GM18868 (cell line): ENCODE measurements around the gene STK11.
A peak's percentile ranks its signal among the peaks of the same experiment; 100 is the strongest.
"Not testable (repeated sequence)": the region's sequence is repeated elsewhere in the genome, so short reads cannot be mapped to it uniquely, and the experiment has no call there.

Experiments
- ATAC-seq: cut with Tn5 transposase; IDR thresholded peaks from one replicate; pipeline ENCODE4 v1.9.1; 2021; ENCODE audit warnings: mild to moderate bottlenecking, moderate library complexity; ENCODE audit not compliant: unreplicated experiment

Gene STK11

DNA sequence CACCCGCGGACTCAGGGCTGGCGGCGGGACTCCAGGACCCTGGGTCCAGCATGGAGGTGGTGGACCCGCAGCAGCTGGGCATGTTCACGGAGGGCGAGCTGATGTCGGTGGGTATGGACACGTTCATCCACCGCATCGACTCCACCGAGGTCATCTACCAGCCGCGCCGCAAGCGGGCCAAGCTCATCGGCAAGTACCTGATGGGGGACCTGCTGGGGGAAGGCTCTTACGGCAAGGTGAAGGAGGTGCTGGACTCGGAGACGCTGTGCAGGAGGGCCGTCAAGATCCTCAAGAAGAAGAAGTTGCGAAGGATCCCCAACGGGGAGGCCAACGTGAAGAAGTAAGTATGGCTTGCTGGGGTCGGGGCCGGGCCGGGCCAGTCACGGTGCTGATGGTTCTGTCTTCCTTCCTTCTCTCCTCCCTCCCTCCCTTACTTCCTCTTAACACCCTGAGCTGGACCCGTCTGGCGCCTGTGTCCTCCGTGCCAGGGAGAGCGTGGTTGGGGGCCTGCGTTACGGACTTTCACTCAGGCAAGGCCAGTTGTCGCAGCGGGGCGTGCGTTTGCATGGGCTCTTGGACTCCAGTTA lies 1.4 kb downstream of the STK11 start:
- ATAC-seq, result no peak

DNA sequence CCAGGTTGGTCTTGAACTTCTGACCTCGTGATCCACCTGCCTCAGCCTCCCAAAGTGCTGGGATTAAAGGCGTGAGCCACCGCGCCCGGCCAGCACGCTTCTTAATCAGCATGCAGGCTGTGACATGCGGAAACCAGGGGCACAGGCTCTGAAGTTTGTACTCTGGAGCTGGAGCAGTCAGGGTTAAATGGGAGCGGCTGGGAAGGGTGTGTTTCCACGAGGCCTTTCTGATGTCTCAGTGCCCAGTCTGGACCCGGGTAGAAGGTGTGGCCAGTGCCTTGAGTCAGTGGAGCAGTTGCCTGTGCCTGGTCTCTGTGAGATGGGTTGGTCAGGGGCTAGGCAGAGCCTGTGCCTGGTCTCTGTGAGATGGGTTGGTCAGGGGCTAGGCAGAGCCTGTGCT lies 3.3 kb downstream of the STK11 start:
- ATAC-seq, result not testable (repeated sequence)

DNA sequence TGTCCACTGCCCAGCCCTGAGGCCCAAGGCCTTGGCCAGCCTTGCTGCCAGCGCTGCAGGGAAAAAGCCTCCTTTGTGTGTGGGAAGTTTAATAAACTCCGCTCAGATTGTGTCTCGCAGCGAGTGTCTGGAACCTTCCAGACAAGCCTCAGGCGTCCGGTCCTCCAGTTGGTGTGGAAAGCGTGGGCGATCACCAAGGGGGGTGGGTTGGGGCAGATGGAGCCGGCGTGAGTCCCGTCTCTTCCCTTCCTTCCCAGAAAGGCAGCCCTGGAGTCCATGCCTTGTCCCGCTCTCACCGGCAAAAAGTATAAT lies 4.6 kb downstream of the STK11 start:
- no peak for ATAC-seq

DNA sequence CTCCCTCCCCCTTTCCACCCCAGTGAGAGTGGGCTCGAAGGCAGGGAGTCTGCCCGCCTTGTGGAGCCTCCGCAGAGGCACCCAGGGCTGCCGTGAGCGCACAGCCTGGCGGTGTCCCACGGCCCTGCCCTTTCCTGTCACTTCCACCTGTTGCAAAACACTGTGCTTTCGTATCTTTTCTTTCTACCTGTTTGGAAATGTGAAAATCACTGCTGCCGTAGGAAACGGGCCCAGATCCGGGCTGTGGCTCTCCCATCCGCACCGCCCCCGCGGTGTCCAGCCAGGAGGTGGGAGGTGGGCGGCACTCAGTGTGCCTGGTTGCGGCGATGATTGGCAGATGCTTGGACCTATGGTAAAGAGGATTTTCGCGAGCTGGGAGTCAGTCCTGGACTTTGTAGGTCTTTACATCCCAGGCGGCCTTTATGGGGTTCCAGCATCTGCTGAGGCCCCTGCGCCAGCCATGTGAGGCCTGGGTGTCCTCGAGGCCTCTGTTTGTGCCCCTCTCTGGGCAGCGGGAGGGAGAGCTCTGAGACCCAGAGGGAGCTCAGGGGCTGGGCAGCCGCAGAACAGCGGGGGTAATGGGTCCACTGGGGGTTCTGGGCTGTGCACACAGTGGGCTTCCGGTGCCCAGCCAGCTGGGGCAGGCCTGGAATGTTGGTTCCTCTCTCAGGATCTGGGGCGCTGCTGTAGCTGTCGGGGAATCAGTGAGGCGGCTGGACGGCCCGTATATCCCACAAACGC lies 6.1 kb downstream of the STK11 start:
- no peak for ATAC-seq

DNA sequence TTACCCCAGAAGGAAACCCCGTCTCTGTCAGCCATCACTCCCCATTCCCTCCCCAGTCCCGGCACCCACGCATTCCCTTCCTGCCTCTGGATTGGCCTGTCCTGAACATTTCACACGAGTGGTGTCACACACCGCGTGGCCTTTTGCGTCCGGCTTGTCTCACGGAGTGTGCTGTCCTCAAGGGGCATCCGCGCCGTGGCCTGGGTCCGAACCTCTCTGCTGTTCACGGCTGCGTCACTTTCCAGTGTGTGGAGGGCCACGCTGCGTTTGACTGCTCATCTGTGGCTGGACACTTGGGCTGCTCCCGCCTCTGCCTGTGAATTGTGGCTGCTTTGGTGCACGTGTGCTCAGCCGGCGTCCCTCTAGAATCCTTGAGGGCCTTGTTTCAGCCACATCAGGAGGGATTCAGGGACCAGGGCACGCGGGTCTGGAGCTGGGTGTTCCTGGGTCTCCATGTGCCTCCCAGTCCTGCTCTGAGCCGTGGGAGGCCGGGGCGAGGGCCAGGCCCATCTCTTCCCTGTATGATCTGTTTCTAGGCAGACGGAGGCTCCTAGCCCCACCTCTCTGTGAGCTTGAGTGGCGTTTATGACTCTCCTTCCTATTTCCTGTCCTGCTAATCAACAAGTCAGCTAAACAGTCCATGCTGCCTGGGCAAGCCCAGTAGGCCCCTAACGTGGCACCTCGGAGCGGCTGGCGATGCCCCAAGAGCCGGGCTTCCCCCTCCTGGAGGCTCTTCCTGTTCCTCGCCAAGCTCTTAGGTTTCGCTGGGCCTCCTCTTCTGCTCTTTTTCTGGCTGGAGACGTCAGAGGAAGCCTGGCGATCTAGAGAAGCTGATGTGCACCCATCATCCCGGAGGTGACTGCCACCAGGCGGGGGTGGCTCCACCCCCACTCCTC lies 8.1 kb downstream of the STK11 start:
- peak; percentile 52 for ATAC-seq

DNA sequence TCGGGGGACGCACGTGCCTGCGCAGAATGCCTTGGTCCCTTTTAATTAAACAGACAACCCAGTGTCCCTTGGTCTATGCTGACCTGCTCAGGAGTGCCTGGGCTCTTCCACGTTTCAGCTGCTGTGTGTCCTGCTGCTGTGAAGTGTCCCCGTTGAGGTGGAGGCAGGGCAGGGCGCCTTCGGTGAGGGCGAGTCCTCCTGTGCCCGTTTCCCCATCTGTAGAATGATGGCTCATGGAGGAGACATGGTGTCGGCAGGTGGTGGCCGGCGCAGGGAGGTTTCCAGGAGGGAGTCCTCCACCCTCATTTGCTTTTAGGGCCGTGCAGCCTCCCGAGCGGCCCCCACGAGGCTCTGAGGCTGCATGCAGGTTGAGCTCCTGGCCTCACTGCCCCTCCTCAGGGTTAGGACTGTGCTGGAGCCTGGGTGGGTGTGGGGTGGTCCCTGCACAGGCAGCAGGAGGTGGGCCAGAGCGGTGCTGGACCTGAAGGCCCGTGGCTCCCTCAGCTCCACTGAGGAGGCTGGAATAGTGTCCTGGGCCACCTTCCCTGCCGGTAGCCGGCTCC lies 8.8 kb downstream of the STK11 start:
- ATAC-seq, result no peak

DNA sequence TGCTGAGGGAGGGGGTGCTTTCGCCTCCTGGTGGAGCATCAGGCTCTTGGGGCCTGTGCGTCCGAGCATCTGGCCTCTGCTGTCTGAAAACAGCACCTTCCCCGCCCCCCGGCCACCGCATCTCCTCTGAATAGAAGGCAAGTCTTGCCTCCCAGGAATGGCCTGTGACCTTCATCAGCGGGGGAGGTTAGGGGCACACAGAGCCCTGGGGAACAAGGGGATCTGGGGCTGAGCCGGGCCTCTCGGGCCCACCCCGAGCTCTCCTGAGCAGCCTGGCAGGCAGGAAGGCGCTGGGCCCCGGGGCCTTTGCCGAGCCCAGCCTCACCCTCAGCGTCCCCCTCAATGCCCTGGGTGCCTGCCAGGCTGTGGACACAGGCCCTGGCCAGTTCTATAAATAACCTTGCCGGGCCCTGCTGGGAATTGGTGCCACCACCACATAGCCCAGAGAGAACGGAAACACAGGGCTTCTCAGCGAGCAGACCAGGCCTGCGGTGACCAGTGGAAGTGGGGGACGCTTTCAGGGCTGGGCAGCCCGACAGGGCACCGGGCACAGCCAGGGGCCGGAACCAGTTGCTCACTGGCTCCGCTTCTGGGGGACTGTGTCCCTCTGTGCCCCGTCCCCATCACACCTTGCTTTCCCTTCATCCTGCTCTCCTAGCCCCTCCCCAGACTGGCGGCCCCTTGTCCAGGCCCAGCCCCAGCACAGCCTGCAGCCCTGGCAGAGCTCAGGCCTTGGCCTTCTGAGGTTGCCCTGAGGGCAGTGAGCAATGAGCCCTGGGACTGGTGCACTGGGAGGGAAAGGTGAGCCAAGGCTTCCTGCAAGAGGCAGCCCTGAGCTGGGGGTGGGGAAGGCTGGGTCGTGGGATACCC lies 9.5 kb downstream of the STK11 start:
- no peak for ATAC-seq

DNA sequence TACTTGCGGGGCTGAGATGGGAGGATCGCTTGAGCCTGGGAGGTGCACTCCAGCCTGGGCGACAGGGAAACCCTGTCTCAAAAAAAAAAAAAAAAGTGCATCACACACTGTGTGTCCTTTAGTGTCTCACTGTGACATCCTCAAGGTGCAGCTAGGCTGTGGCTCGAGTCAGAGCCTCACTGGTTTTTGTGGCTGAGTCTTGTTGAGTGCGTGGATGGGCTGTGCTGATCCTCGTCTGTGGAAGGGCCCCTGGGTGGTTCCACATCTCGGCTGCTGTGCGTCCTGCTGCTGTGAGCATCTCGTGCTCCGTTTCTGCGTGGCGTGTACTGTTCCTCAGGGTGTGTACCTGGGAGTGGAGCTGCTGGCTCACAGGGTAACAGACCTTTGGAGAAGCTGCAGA lies 11.2 kb downstream of the STK11 start:
- no peak for ATAC-seq

DNA sequence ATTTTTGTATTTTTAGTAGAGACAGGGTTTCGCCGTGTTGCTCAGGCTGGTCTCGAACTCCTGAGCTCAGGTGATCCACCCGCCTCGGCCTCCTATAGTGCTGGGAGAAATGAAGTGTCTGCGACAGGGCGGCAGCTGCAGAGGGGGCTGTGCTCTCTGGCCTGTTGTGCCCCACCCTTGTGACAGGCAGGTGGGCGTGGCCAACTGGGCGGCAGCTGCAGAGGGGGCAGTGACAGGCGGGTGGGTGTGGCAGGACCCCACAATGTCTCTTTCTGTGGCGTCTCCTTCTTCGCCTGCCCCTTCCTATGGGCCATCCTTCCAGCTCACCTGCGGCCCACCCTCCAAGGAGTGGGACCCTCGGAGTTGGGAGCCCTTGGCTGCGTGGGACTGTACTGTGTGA lies 11.8 kb downstream of the STK11 start:
- no peak for ATAC-seq

DNA sequence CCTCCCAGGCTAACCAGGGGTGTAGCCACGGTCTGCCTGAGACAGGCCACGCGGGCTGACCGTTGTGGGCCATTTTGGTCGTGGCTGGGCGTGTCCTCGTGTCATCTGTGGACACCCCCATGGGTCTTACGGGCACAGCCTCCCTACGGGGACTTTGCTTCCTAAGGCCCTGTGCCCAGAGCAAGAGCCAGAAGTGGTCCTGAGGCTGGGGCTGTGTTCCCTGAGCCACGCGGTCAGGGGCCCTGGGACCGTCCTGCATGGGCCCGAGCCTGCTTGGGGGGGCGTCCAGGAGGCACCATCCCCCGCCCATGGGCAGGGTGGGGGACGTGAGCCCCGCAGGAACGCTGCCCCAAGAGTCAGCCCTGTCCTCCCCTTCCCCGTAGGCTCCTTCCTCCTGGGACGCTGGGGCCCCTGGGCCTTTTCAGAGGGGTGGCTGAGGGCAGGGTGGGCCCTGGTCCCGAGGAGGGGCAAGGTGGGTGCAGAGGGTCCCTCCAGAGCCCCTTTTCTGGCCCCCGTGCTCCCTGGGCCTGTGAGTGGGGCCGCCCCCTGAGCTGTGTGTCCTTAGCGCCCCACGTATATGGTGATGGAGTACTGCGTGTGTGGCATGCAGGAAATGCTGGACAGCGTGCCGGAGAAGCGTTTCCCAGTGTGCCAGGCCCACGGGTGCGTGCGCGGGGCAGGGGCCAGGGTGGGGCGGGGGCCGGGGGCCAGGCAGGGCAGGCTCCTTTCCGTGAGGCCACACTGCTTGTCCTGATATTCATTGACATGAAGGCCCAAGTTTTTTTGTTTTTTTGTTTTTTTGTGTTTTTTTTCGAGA lies 13.4 kb downstream of the STK11 start:
- no peak for ATAC-seq

DNA sequence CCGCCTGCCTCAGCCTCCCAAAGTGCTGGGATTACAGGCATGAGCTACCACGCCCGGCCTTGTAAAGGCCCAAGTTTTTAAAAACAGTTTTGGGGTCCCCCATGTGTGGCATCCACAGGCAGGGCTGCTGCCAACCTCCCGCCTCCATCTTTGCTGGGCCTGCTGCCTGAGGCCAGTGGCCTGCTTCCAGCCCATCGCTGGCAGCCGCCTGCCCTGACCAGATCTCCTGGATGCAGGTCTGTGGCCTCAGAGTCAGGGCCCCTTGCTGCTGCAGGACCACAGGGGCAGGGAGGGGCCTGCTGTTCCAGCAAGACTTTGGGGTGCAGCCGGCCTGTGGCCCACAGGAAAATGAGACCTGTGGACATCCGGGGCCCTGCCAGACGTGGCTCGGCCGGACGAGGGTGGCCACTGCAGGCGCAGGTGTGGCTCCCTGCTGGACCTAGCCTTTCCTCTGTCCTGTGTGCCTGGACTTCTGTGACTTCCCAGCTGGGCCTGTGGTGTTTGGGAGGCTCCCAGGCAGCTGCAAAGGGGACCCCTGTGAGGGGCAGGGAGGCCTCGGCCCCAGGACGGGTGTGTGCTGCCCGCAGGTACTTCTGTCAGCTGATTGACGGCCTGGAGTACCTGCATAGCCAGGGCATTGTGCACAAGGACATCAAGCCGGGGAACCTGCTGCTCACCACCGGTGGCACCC lies 14.4 kb downstream of the STK11 start:
- no peak for ATAC-seq

DNA sequence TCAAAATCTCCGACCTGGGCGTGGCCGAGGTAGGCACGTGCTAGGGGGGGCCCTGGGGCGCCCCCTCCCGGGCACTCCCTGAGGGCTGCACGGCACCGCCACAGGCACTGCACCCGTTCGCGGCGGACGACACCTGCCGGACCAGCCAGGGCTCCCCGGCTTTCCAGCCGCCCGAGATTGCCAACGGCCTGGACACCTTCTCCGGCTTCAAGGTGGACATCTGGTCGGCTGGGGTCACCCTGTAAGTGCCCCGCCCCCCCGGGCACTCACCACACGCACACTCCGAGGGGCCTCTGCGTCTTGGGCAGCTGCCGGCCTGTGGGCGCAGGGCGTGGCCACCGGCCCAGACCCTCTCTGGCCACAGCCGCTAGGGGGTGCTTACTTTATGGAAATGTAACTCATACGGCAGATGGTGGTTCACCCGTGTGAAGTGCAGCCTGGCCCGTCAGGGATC lies 14.9 kb downstream of the STK11 start:
- no peak for ATAC-seq

DNA sequence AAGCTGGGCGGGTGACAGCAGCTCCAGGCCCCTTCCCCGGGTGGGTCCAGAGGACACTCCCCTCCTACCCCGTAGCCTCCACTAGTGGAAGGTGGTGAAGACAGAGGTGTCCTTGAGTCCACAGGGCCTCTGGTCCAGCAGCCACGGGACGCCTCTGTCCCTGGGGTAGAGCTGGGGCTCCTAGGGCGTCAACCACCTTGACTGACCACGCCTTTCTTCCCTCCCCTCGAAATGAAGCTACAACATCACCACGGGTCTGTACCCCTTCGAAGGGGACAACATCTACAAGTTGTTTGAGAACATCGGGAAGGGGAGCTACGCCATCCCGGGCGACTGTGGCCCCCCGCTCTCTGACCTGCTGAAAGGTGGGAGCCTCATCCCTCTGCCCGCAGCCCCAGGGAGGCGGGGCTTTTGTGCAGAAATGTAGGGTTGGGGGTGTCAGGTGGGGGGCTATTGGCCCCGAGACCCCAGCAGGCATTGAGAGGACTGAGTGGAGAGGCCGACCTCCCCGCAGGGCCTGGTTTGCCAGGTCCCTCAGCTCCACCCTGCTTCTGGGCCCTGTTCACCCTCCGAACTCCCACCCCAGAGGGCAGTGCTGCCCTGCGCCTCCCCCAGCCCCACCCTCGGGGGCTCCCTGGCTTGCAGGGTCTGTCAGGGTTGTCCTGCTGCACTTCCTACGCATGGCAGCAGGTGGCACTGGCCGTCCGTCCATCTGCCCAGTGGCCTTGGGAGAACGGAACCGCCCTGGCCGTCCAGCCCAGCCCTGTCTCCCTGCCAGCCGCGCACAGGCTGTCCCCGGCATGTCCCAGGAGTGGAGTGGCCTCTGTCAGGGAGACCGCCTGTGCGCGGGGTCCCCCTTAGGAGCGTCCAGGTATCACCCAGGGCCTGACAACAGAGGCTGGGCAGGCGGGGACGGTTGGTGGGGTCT lies 15.7 kb downstream of the STK11 start:
- ATAC-seq, result no peak

DNA sequence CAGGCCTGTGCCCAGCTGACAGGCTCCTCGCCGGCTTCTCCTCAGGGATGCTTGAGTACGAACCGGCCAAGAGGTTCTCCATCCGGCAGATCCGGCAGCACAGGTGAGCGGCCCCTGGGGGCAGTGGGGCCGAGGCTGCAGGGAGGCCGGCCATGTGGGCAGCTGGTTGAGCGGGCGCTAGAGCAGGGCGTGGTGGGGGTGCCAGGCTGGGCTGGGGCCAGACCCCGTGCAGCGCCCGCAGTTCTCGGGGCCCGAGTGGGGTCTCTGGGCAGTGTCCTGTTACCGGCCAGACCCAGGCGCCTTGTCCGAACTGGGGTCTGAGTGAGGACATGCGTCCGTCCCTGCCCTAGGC lies 16.3 kb downstream of the STK11 start:
- ATAC-seq, result no peak

DNA sequence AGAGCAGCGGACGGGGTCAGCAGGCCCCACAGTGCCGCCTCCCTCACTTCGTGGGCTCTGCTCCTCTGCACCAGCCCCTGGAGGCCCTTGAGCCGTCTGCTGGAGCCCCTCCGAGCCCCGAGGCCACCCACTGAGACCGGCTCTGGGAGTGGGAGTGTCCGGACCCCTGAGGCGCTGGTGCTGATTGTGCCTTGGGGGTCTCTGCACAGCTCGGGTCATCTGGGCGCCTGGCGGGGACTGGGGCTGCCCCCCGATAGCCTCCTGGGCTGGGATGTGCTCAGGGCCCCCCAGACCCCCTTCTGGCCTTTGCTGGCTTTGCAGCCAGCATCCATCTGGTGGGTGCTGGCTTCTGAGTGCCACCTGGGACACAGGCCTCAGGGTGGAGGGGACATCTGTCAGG lies 16.8 kb downstream of the STK11 start:
- ATAC-seq, result no peak

DNA sequence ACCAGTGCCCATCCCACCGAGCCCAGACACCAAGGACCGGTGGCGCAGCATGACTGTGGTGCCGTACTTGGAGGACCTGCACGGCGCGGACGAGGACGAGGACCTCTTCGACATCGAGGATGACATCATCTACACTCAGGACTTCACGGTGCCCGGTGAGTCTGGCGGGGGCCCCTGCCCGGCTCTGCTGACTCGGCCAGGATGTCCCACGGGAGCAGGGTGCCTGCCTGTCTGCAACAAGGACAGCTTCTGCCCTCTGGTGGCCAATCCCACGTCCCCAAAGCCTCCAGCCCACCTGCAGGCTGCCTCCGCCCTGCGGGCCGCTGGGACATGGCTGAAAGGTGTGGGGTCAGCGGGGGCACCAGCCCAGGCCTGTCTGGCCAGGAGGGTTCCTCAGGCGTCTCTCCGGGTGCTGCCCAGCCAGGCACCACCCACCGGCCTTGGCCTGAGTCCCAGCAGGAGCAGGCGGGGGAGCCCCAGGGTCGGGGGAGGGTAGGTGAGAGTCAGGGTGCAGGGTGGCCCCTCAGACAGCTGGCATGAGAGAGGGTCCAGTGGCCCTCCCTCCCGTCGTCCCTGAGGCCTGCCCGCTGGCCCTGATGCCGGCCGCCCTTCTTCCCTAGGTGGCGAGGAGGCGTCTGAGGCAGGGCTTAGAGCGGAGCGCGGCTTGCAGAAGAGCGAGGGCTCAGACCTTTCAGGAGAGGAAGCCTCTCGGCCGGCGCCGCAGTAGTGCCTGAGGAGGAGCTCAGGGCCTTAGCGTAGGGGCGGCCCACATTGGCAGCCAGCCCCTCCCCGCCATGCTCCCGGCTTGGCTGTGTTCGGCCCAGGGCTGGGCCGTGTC lies 17.7 kb downstream of the STK11 start:
- no peak for ATAC-seq

DNA sequence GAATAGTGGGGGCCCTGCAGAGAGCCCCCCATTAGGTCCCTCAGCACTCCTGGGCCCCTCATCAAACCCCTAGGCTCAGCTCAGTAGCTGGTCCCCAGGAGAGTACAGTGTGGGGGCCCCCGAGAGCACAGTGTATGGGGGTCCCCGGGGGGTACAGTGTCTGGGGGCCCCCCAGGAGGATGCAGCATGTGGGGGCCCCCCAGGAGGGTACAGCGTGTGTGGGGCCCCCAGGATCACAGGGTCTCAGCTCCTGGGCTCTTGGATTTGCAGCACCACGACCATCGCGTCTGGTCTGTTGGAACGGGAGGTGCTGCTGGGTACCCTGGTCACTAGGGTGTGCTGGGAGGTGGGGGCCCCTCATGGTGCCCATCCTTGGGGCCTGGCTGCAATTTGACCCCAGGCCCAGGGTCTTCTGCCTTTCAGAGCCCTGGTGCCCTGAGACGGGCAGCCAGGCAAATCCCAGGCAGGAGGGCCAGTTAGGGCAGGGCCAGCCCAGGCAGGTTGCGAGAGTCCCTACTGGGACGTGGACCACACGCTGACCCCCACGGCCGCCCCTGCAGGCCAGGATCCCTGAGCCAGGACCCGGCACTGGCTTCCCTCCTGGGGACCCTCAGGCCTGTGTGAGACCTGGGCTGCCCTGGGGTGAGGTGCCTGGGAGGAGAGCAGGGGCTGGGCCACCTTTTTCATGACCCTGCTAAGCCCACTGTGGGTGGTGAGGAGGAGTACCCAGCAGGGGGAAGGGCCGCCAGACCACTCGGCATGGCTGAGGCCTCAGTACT lies 18.7 kb downstream of the STK11 start:
- no peak for ATAC-seq
